Measurements from ENCODE around the gene ACOT8.
A peak's percentile ranks its signal among the peaks of the same experiment; 100 is the strongest.
"Not testable (repeated sequence)": the region's sequence is repeated elsewhere in the genome, so short reads cannot be mapped to it uniquely, and the experiment has no call there.

Gene ACOT8

DNA sequence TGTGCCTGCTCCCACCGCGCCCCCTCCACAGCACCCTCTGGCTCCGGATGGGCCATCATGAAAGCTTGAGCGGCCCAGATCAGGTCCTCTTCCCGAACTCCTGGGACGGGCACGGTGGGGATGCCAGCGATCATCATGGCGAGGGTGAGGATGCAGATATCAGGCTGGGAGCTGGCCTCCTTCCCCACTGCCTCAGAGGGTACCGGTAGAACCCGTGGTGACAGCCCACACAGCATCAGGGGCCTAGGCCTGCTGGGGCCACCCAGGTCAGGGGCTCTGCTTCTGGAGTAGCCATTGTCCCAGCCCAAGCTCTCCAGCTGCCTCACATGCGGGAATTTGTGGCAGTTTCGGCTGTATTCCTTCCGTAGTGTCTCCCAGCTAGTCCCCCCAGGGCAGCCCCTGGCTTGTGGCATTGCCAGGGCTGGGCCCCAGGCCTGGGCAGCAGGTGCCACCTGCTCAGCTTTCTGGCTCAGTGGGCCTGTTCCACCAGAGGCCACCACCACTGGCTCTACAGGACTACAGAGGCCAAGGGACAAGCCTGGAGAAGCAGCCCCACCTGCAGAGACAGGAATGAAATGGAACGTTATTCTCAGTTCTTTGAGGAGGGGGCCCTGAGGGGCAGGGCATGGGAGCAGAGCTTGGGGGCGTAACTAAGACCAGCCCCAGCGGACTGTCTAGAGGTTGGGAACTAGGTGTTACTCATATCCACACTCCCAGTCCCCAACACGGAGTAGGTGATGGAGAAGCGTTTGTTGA lies 29.6 kb upstream of the ACOT8 start:
- DNase-seq: no peak

DNA sequence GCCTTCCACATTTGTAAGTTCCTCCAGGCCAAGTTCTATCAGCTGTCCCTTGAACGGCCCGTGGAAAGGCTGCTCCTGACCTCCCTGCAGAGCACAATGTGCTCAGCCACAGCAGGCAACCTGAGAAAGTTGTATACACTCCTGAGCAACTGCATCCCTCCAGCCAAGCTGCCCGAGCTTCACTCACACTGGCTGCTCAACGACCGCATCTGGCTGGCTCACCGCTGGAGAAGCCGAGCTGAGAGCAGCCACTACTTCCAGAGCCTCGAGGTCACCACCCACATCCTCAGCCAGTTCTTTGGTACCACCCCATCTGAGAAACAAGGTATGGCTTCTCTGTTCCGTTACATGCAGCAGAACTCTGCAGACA lies 25.9 kb upstream of the ACOT8 start:
- DNase-seq: no peak

DNA sequence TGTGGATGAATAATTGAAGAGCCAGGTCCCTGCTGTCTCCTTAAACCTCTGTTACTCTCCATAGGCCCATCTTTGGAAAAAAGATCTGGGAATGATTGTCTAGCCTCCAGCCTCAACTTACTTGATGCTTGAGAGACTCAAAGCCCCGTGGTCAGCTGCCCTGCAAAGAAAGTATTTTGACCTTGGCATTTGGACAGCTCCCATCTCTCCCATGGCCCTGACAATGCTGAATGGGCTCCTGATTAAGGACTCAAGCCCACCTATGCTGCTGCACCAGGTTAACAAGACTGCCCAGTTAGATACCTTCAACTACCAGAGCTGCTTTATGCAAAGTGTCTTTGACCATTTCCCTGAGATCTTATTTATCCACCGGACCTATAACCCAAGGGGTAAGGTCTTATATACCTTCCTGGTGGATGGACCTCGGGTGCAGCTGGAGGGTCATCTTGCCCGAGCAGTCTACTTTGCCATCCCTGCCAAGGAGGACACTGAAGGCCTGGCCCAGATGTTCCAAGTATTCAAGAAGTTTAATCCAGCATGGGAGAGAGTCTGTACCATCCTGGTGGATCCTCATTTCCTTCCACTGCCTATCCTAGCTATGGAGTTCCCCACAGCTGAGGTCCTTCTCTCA lies 25.4 kb upstream of the ACOT8 start:
- no peak for DNase-seq

DNA sequence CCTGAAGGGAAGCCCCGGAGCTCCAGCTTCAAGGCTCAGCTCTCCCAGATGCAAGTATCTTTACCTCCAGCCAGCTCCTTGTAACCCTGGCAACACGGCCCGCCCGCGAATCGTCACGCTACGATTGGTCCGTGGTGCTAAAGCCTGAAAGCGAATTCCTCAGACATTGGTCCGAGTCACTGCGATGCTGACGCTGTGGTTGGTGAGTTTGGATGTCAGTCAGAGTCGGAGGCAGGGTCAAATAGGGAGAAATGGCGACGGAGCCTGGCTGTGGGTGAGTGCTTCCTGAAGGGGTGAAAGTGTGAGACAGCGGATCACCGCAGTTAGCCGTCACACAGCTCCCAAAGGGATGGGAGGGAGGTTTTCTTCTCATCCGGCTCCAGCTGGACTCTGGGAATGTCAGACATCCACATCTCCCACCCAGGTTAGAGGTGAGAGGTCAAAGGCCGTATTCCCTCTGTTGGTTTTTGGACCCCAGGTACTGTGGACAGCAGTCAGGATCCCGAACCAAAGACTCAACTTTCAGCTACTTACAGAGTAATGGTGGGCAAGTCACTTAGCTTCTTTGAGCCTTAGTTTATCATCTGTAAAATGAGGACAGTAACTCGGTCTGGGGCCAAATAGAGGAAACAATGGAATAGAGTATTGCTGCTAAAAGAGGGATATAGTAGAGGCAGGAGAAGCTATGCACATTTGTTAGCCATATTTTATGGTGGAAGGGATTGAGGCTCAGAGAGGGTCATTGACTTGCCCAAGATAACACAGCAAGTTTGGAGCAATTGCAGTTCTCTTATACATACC lies 24.0 kb upstream of the ACOT8 start, which contains the start of gene ZSWIM1:
TSS of gene ZSWIM1 (plus strand) at position 240 of the 801 bp plus-strand sequence. CDS start 1,366 bp downstream, outside the sequence.
- DNase-seq: peak; percentile 98

DNA sequence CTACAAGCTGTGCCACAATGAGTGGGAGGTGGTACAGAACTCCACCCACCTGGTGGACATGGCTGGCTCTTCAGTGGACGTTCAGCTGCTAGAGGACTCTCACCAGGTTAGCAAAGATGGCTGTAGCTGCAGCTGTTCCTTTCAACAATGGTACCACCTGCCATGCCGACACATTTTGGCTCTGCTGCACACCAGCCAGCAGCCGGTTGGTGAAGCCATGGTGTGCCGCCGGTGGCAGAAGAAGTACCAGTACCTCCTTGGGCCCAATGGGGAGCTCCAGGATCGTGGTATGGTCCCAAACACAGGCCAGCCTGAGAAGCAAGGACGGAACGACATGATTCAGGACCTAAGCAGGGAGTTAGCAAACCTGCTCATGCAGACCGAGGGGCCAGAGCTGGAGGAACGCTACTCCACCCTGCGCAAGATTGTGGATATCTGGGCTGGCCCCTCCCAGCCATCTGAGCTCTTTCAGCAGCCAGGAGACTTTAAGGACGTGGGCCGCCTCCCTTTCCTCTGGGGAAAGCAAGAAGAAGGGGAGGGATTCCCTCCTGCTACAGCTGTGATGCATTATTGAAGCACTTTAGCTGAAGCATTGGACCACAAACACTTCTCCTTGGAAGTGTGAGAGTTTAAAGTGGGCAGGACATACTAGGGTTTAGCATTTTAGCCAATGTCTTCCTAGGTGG lies 21.0 kb upstream of the ACOT8 start:
- no peak for DNase-seq

DNA sequence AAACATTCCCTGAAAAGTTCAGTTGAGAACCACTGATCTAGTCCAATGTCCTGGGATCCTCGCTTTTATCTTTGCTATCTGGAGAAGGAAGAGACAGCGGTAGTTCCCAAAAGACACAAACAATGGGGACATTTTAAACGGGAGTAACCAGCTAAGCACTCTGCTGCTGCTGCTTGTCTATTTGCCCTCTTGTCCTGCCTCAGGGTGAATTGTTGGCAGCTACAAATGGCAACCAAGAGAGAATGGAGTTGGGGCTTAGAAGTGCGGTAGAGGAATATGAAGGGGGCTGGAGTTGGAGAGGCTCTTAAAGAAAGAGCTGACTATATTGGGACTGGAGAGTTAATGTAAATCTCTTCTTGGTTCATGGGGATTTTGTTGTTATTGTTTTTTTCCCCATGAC lies 17.4 kb upstream of the ACOT8 start:
- DNase-seq: no peak

DNA sequence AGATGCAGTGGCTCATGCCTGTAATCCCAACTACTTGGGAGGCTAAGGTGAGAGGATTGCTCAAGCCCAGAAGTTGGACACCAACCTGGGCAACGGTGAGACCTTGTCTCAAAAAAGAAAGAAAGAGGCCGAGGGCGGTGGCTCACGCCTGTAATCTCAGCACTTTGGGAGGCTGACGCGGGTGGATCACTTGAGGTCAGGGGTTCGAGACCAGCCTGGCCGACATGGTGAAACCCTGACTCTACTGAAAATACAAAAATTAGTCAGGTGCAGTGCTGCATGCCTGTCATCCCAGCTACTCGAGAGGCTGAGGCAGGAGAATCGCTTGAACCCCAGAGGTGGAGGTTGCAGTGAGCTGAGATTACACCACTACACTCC lies 16.9 kb upstream of the ACOT8 start:
- DNase-seq: not testable (repeated sequence)

DNA sequence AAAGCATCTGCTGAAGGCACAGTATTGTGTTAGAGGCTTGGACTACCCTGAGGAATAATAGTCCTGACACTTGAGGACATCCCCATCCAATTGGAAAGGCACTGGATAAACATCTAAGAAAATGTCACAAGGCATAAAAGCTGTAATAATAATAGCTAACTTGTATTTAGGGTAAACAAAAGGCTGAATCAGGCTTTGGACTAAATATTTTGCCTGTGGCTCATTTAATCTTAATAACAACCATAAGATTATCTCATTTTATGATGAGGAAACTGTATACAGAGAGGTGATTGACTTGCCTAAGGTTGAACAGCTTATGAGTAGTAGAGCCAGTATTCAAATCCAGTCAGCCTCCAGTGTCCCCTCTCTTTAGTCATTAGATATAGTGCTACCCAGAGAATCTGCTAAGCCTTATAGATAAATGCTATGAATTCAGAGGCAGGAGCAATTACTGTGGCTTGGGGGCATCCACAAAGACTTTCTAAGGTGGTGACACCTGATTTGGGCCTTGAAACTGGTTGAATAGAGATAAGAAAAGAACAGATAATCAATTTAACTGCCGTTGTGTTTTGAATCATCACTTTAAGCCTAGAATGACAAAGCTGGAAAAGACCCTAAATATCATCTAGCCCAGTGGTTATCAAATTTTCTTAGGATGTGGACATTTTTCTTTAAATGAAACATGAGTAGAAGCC lies 16.4 kb upstream of the ACOT8 start:
- no peak for DNase-seq

DNA sequence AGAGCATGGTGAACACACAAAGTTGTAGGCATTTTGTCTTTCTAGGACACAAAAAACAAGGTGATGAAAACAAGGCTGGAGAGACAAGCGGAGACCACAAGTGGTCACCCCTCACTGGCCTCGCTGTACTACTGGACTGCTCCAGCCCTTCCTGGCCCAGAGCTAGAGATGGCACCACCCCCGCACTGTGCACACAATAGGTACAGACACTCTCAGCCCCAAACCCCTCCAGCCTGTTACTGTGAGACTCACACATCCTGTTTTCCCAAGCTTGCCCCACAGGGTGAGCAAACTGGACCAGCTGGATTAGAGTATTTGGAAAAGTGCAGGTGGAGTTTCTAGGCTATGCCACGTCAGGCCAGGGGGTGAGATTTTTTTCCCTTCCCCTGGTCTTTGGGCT lies 15.4 kb upstream of the ACOT8 start:
- DNase-seq: no peak

DNA sequence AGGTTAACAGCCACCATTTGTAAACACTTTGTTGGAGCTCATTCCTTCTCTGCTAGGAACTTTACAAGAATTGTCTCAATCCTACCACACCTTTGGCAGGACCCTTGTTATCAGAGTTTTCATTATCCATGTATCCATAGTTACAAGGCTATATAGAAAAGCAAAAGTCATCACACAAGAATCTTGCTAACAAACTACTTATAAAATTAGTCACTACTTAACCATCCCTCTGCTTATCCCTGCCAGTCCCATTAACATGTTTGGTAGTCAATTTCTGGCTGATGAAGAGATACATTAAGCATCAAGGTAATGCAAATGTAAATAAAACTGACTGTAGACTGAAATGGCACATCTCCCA lies 10.6 kb upstream of the ACOT8 start:
- no peak for DNase-seq

DNA sequence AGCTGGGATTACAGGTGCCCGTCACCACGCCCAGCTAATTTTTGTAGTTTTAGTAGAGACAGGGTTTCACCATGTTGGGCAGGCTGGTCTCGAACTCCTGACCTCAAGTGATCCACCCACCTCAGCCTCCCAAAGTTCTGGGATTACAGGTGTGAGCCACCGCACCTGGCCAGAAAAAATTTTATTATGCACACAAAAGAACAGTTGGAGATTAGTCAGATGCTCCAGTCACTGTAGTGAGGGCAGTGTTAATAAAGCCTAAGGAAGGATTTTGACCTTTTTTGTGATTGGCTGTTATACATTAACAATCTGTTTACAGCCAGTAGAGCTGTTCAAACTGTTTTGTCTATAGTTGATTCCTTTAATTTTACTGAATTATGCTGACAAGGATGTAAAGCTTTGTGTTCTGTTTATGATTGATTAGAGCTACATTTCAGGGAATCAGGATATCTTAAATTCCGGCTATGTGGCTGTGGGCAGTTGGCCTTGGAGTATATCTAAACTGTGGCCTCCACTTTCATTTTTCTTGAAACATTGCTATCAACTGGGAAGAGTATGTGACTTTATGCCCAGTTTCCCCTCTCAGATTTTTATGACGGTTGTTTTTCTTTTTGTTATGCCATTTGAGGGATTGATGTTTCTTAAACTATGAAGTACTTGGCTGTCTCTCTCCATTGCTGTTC lies 10.1 kb upstream of the ACOT8 start:
- DNase-seq: no peak

DNA sequence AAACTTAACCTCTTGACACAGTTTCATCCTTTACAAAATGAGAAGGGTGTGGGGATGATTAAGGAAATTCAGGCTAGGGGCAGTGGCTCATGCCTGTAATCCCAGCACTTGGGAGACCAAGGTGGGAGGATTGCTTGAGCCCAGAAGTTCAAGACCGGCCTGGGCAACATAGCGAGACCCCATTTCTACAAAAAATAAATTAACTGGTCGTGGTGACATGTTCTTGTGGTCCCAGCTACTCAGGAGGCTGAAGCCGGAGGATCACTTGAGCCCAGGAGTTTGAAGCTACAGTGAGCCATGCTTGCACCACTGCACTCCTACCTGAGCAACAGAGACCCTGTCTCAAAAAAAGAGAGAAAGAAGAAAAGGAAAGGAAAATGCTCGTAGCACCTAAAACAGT lies 9.3 kb upstream of the ACOT8 start:
- no peak for DNase-seq

DNA sequence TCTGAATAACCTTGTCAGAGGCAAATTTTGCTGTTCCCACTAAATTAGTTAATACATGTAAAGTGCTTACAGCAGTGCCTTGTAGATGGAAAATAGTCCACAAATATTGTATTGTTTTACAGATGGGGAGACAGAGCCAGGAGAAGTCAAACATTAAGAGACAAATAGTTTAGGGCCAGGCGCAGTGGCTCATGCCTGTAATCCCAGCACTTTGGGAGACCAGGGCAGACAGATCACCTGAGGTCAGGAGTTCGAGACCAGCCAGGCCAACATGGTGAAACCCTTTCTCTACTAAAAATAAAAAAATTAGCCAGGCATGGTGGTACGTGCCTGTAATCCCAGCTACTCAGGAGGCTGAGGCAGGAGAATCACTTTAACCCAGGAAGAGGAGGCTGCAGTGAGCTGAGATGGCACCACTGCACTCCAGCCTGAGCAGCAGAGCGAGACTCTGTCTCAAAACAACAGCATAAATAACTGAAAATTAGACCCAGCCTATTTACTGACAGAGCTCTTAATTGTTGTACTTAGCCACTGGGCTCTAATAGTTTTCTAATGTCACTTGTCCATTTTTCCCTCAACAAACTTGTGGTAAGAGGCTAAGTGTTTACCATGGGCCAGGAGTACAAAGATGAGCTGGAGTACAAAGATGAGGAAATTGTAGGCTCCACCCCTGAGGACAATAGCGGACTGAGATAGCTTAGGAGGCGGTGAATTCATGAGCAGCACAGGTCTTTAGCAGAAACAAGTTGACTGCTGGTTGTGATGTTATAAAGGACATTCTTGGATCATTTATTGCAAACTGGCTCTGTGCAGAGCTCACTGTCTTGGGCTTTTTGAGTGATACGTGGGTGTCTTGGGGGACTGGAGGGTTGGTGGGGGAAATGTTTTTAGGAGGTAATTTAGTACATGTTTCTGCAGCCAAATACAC lies 6.6 kb upstream of the ACOT8 start:
- DNase-seq: no peak

DNA sequence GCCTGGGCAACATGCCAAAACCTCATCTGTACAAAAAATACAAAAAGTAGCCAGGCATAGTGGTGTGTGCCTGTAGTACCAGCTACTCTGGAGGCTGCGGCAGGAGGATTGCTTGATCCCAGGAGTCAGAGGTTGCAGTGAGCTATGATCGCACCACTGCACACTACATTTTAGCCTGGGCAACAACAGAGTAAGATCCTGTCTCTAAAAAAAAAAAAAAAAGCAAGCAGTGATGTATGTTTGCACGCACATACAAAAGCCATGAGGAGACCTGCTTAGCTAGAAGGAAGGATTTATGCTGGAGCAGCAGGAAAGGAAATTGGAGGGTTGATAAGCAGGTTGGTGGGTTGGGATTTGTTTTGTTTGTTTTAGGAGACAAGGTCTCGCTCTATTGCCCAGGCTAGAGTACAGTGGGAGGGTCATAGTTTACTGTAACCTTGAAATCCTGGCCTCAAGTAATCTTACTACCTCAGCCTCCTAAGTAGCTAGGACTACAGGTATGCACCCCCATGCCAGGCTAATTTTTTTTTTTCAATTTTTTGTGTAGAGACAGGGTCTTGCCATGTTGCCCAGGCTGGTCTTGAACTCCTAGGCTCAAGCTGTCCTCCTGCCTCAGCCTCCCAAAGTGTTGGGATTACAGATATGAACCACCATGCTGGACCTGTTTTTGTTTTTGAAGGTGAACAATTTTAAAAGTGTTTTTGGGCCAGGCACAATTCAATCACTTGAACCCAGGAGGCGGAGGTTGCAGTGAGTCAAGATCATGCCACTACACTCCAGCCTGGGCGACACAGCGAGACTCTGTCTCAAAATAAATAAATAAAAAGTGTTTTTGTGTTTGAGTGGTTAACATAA lies 4.3 kb upstream of the ACOT8 start:
- no peak for DNase-seq

DNA sequence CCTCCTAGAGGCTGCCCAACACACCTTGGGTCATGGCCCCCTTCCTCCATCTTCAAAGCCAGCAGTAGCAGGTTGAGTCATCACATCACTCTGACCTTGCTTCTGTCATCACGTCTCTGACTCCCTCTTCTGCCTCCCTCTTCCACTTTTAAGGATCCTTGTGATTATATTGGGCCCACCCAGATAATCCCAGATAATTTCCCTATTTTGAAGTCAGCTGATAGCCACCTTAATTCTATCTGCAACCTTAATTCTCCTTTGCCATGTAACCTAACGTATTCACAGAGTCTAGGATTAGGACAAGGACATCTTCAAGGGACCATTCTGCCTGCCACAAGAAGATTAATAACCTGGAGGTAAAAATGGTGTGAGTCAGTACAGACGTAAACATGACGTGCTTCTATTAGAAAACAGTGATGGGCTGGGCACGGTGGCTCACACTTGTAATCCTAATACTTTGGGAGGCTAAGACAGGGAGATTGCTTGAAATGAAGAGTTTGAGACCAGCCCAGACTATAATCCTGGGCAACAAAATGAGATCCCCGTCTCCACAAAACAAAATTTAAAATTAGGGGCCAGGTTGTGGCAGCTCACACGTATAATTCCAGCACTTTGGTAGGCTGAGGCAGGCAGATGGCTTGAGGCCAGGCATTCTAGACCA lies 3.5 kb upstream of the ACOT8 start:
- DNase-seq: no peak

DNA sequence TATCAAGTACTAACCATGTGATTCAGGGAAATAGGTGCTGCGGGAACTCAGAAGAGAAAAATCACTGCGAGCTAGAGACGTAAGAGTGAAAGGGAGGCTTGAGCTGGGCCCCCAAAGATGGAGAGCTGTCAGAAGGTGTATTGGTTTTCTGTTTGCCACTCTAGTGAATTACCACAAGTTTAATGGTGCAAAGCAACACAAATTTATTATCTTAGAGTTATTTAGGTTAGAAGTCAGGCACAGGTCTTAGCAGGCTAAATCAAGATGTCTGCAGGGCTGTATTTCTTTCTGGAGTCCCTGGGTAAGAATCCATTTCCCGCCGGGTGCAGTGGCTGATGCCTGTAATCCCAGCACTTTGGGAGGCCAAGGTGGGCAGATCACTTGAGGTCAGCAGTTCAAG lies 2.7 kb upstream of the ACOT8 start:
- DNase-seq: no peak

DNA sequence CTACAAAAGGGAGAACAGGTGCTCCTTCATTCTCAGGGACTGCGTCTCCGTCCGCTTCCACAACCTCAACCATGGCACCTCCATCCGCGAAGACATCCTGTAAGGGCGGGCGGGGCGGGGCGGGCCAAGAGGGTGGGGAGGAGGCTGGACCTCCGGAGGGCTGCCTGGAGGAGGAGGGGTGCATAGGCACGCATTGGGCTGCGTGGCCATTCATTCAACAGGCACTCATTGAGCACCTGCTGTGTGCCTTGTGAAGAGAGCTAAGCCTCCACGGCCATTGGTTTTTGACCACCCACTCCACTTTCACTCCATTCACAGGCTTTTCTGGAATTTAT lies 657 bp upstream of the ACOT8 start:
- DNase-seq: no peak

DNA sequence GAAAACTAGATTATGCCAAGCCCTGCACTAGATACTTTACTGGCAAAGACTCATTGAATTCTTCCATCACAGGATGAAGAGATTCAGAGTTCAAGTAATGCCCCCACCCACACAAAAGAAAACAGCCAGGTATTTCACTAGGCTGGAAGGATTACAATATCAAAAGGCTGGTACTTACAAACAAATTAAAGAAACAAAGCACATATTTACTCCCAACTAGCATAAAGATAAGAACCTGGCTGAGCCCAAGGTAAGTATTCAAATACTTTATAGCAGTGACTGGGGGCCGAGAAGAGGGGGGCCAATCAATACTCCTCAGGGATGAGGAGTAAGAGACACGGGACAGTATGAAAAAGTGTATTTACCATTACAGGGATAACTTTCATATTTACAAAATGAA lies 3.7 kb downstream of the ACOT8 start:
- no peak for DNase-seq

DNA sequence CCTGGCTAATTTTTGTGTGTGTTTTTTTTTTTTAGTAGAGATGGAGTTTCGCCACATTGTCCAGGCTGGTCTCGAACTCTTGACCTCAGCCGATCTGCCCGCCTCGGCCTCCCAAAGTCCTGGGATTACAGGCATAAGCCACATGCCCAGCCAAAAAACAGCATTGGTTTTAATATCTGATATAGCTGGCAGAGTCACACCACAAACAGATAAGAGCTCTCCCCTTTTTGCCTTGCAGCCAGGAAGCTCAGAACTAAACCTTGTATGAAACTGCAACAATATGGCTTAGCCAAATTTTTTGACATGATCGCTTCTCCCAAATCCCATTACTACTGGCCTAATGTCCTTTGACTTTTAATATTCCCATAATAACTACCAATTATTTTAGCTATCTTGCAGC lies 4.9 kb downstream of the ACOT8 start:
- no peak for DNase-seq

DNA sequence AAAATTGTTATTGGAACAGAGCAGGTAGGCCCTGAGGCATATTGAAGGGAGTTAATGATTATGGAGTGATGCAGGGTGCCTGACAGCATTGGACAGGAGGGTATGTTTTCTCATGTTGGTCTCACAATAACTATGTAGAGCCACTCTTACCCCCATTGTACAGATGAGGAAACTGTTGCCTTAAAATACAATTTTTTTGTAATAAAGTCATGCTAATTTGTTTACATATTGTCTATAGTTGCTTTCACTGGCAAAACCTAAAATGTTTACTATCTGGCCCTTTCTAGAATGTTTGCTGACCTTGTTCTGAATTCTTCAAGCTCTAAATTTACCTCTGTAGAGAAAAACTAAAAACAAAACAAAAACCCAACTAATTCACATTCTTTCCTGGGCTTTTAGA lies 5.7 kb downstream of the ACOT8 start:
- DNase-seq: no peak
